Jurkat, Clone E6-1 (cell line): ENCODE measurements around the gene C10orf105.

Experiments used
- DNase-seq: peaks from one replicate; pipeline ENCODE4 v3.0.0-alpha.2; 2011; ENCODE audit warnings: low read depth, low spot score
- H3K4me3 ChIP-seq: 2 replicates; pipeline ENCODE4 v1.5.1; 2011; ENCODE audit warnings: mild to moderate bottlenecking, low read length, control low read depth, moderate library complexity

C10orf105 gene

DNA sequence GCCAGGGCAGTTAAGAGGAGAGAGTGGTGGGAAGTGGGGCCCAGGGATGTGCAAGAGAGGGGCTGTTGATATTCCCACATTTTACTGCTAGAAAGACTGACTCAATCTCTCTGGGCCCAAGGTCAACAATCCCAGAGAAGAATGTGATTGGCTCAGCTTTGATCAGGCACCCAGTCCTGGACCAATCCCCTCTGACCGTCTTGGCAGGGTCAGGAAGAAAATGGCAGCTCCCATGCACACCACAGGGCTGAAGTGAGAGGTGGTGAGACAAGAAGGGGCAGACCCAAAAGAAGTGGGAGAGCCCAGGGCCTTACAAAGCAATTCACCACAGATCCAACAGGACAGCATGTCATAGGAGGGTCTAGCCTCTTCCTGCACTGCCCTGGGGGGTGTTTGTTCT lies 3.3 kb upstream of the C10orf105 start:
- no peak for DNase-seq
- H3K4me3 ChIP-seq, result no peak overlapping the region

GRCh38 chr10:71721313-71721712 lies 1.7 kb upstream of the C10orf105 start:
- no peak overlapping the region for H3K4me3 ChIP-seq
- no peak for DNase-seq

- no peak for DNase-seq
- H3K4me3 ChIP-seq, result no peak overlapping the region
Measured at GRCh38 chr10:71720288-71720687, 710 bp upstream of the C10orf105 start.

DNA sequence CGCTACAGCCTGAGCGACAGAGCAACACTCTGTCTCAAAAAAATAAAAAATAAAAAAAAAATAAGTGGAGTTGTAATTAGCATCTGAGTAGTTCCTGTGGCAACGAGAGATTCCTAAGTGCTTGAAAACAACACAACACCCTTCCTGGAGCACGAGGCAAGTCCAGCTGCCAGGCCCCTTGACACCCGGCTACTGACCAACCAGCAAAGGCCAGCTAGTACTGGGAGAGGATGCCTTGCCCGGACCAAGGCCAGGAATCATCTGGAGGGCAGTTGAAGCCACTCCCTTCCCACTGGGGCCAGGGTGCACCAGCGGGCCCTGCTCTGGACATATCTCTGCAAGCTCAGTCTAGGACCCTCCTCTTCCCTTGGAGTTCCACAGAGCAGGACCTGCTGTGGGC lies 536 bp downstream of the C10orf105 start:
- no peak overlapping the region for H3K4me3 ChIP-seq
- DNase-seq, result no peak

- no peak overlapping the region for H3K4me3 ChIP-seq
- DNase-seq, result no peak
Measured at GRCh38 chr10:71718165-71718698, 1.3 kb downstream of the C10orf105 start.

DNA sequence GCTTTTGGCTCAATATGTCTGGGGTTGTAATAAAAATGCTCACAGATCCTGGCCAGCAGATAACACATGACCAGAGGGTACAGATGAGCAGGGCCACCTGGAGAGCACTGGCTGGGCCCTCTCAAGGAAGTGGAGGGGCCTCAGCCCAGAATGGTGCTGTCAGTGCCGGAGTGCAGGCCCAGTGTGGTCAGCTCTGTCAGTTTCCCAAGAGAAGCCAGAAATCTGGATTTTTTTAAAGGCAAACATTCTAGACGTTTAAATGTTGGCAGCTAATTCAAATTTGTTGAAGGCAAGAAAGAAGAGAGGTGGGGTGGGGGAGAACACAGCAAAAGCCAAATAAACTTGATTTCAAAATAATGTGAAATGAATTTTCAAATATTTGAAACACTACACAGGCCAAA lies 2.0 kb downstream of the C10orf105 start:
- DNase-seq, result no peak
- H3K4me3 ChIP-seq, result no peak overlapping the region

- no peak overlapping the region for H3K4me3 ChIP-seq
- no peak for DNase-seq
Measured at GRCh38 chr10:71717056-71717455, 2.5 kb downstream of the C10orf105 start.

DNA sequence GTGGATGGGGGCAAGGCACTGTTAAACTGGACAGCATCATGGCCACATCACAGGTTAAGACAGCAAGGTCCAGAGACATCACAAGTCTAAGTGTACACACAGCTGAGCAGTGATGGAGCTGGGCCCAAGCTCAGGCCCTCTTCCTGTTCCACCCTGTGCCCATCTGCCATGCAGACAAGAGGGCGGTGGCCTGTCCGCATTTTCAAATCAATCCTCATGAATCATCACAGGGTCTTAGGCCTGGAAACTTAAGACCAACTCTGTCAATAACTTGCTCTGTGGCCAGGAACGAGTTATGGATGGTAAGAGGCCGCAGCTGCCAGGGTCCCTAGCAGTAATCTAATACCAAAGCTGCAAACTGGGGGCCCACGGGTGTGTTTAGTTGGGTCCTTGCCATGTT lies 3.2 kb downstream of the C10orf105 start:
- H3K4me3 ChIP-seq, result no peak overlapping the region
- no peak for DNase-seq

- H3K4me3 ChIP-seq, result no peak overlapping the region
- DNase-seq, result no peak
Measured at GRCh38 chr10:71715860-71716259, 3.7 kb downstream of the C10orf105 start.

DNA sequence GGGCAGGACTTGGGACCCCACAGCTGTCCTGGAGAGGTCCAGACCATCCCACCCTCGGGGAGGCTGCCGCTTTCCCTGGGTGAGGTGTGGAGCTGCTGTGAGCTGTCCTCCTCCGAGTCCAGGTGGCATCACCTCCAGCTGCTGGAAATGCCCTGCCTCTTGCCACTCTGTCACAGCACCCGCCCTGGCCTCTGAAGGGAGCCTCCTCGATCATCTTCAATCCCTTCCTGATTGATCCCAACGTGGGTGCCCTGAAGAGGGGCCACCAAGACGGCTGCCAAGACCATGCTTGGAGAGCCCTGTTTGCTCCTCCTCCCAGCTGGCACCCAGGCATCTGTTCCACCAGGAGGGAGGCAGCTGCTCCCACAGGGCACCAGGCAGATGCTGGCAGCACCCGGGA lies 4.6 kb downstream of the C10orf105 start:
- H3K4me3 ChIP-seq, result no peak overlapping the region
- no peak for DNase-seq

DNA sequence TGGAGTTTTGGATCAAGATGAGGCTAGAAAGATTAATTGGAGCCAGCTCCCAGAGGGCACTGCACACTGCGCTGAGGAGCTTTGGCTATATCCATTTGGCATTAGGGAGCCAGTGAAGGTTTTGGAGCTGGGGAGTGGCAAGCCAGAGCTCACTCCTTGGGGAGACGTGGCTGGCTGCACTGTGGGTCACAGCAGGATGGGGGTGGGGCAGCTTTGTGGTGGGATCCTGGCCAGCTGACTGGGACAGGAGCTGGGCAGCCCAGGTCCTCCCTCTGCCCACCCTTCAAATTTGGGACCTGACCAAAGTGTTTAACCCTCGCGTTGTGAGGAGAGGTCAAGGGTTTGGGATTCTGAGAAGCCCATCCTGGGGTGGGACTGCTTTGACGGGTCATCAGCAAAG lies 5.0 kb downstream of the C10orf105 start:
- DNase-seq, result no peak
- H3K4me3 ChIP-seq, result no peak overlapping the region

DNA sequence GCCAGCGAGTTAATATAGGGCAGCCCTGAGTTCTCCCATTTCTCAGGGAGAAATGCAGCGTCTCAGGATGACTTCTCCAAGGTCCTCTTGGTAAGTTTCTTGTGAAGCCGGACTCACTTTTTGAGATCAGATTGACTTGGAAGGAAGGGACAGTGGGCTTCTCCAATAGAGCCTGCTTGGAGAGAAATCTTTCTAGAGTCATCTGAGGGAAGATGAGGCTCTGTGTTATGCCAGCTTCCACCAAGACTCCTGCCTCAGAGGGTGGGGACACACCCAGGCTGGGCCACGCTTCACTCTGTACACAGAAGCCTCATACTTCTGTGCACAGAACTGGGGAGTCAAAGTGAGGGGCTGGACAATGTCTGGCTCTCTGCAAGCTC lies 5.6 kb downstream of the C10orf105 start:
- no peak overlapping the region for H3K4me3 ChIP-seq
- DNase-seq, result no peak

DNA sequence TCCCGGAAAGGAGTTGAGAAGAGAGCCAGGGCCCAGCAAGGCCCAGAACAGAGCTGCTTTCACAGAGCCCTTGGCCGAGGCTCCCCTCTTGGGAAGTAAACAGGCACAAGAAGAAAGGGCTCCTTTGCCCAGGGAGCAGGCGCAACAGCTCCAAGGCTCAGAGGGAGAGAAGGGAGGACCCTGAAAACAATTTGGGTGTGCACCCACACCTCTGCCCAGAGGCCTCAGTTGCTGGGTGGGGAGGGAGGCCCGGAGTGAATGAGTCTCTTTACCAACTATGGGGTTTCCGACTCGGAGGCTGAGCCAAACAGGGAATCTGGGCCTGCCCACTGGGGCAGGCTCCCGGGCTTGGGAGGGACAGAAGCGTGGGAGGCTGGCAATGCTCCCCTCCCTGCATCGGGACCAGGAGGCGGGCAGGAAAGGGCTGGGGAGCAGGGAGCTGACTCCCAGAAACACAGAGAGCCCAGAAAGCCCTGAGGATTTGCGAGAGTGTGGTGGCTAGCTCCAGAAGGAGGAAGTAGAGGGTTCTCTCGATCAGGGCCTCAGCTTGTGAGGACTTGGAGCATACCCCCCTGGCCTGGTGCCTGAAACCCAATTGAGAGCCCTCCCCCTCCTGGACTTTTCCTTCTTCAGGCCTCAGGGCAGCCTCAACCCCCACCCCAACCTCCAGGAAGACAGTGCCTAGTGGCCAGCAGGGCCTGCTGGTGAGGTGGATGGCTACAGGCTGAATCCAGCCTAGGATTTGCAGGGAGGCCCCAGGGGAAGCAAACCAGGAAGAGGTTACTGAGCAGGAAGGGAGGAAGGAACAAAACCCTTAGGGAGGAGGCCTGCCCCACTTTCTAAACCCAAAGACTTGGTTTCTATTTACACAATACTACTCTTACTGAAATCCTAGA lies 6.2 kb downstream of the C10orf105 start:
- DNase-seq, result no peak
- no peak overlapping the region for H3K4me3 ChIP-seq

DNA sequence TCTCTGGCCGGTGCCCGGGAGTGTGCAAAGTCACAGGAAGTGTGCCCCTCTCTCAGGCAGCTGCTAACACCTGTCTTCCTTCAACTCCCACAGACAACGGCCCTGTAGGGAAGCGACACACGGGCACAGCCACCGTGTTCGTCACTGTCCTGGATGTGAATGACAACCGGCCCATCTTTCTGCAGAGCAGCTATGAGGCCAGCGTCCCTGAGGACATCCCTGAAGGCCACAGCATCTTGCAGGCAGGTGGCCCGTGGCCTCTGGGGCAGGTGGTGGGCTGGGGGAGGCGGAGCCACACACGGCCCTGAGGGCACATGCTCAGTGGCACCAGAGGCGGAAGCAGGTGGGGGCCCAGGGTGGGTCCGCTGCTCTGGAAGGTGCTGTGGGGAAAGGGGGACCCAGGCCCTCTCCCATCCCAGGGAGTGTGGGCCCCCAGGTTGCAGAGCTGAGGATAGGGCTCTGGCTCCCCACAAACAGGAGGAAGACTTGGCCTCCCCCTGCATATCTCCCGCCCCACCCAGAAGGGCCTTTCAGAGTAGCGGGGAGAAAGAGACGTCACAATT lies 6.9 kb downstream of the C10orf105 start:
- no peak overlapping the region for H3K4me3 ChIP-seq
- DNase-seq, result no peak

GRCh38 chr10:71712170-71712569 lies 7.4 kb downstream of the C10orf105 start:
- no peak for DNase-seq
- no peak overlapping the region for H3K4me3 ChIP-seq

DNA sequence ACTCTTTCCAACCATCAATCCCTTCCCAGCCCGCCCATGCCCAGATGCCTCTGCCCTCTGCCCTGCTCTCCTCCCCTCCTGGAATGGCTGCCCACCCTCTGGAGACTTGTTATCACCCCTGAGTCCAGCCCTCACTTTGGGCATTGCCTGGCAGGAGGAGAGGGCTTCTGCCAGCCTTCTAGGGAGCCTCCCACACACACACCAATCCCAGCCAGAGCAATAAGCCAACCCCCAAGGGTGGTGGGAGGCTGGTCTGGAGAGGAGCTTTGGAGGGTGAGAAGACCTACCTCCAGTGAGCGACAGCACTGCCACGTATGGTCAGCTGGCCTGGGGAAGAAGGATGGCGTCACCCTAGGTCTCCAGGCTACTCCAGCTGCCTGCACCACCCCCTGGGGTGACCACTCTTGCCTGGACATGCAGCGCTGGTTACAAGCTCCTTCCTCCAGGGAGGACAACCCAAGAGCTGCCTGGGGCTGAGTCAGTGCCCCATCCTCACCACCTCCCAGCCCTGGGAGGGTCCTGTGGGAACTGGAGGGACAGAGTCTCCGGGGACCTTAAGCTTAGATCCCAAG lies 8.4 kb downstream of the C10orf105 start:
- H3K4me3 ChIP-seq, result no peak overlapping the region
- no peak for DNase-seq

DNA sequence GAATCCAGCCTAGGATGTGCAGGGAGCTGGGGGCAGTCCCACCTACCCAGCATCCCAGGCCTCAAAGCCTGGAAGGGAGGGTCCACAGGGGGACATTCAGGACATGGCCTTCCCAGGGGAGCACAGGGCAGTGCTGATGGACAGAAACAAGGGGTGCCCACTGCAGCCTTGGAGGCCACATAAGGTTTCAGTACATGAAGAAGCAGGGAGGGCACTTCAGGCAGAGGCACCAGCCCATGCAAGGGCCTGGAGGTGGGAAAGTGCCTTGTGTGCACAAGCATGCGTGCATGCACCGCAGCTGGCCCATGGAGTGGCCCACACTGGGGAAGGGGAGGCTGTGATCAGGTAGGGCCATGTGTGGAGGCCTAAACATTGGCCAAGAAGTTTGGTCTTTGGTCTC lies 9.1 kb downstream of the C10orf105 start:
- no peak for DNase-seq
- H3K4me3 ChIP-seq, result no peak overlapping the region

GRCh38 chr10:71708897-71709882 lies 10.4 kb downstream of the C10orf105 start:
- DNase-seq, result no peak
- H3K4me3 ChIP-seq, result no peak overlapping the region

DNA sequence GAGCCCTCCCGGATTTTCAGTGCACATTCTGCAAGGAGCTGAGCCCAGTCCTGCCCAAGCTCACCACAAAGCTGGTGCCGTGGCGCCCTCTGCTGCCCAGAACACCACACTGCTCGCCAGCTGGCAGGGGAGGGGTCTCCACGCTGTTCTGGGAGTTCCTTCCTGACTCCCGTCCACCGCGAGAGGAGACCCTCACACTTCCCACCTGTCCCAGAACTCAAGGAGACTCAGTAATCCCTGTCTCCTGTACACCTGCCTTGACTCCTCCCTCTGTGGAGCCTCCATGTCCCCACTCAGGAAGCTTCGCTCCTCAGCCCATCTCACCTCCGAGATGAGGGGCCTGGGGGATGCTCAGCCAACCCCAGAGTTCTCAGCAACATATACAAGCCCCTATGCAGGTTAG lies 11.3 kb downstream of the C10orf105 start:
- peak; percentile 31 for DNase-seq
- H3K4me3 ChIP-seq, result no peak overlapping the region
